Right lobe of liver (tissue), 6 donors: ENCODE data around the gene C4orf46. TPM values are rescaled to one million over a fixed set of nuclear protein-coding genes. Genes with fewer than 3 reads are reported as not detected.

Experiments
- ATAC-seq, 4 donors: fragments of 200-7000 bp; cut with Tn5 transposase; one replicate each; pipeline ENCODE4 v1.9.1; 2020; ENCODE audit warnings: mild to moderate bottlenecking in 4 of 4, moderate library complexity in 4 of 4
- DNase-seq, 3 donors: peaks; one replicate each; pipeline ENCODE4 v3.0.0-alpha.2; 2020
- H3K27ac ChIP-seq, 3 donors: fragments of 200-600 bp; one replicate each; pipeline ENCODE4 v1.8.0; 2022
- H3K27me3 ChIP-seq, 2 donors: fragments of 200-600 bp; one replicate each; pipeline ENCODE4 v1.8.0; 2022
- H3K36me3 ChIP-seq, 4 donors: fragments of 200-600 bp; sonication (generic) in 1 of 4; one replicate each; pipeline versions ENCODE4 v1.5.1 to v1.8.0; 2017 to 2022; ENCODE audit warnings: control low read depth in 1 of 4
- H3K4me1 ChIP-seq, 4 donors: fragments of 200-600 bp; sonication (generic) in 1 of 4; one replicate each; pipeline versions ENCODE4 v1.5.1 to v1.8.0; 2017 to 2022; ENCODE audit warnings: control low read depth in 1 of 4
- H3K4me3 ChIP-seq, 3 donors: fragments of 200-600 bp; one replicate each; pipeline ENCODE4 v1.8.0; 2022
- H3K9me3 ChIP-seq, 4 donors: fragments of 200-600 bp; sonication (generic) in 1 of 4; one replicate each; pipeline versions ENCODE4 v1.5.1 to v1.8.0; 2017 to 2022; ENCODE audit warnings: control low read depth in 1 of 4
- CTCF ChIP-seq, 4 donors: fragments of 200-600 bp in 3 of 4; fragments of 450-650 bp in 1 of 4; IDR thresholded peaks; one replicate each; pipeline versions ENCODE4 v1.5.1 to v1.8.0; 2016 to 2022; ENCODE audit warnings: antibody characterized with exemption in 4 of 4, mild to moderate bottlenecking in 2 of 4
- POLR2A ChIP-seq: fragments of 450-650 bp; IDR thresholded peaks from one replicate; pipeline ENCODE4 v1.6.1; 2017; ENCODE audit warnings: antibody characterized with exemption, mild to moderate bottlenecking
- WGBS: methylation state at CpG from one replicate; pipeline ENCODE4 v1.1.6; 2018; ENCODE audit warnings: low coverage, low lambda C conversion rate; ENCODE audit not compliant: insufficient coverage; ENCODE audit errors: missing lambda C conversion rate; 5-methylcytosine and 5-hydroxymethylcytosine counted together
- intact Hi-C, 2 donors: fragments of 100-400 bp; cut with DNase I; formaldehyde crosslinking; loops; one replicate each; pipeline versions ENCODE4 v1.11.2 to v1.14.1; 2022
- total RNA-seq, 6 experiments: library from RNA; depleted of rRNA in 2 of 6; stranded (reverse); fragments of >200 nt in 2 of 6; fragmentation: NEBNext Ultra II Directional in 3 of 6; extraction: Animal tissue kit (Norgen Biotek cat#: 25700) in 3 of 6; gene quantifications; one replicate each; pipeline versions ENCODE4 v1.1.0 to v1.2.4, GENCODE V29; 2016 to 2023
- donor health status: DM: no; HTN: yes; CAD: no.
- donor health status: DM: no; HTN: no; CAD: no.
- donor health status: DM: no; HTN: no; CAD: no.
- donor health status: DM: no; HTN: yes; CAD: no.
- donor health status: DM: no; HTN: yes; CAD: no.

Gene C4orf46
- total RNA-seq, 6 experiments from 2014 or later = 0.54 to 2.8 (median 0.92) TPM

- ATAC-seq (no peak), DNase-seq (no peak)
- no peaks in the 10 kb centered on the region for H3K4me1 ChIP-seq
- intact Hi-C loops = no loop called here
- no peaks in the 10 kb centered on the region for H3K27me3 ChIP-seq
- TF ChIP-seq CTCF (IDR thresholded peaks at IDR 0.05) (no peak), POLR2A (no peak)
- H3K4me3 ChIP-seq = no peak overlapping the region
- 92% methylated on average over 3 of the region's 4 CpGs for WGBS
- H3K9me3 ChIP-seq = no peaks in the 10 kb centered on the region
- peaks cover 0 to 50% (median 23%) of the 10 kb centered on the region in 4 donors for H3K36me3 ChIP-seq
- no peak overlapping the region for H3K27ac ChIP-seq
Observed at GRCh38 chr4:158704274-158704673, 32.6 kb upstream of the C4orf46 start.

GRCh38 chr4:158688813-158689212, 17.1 kb upstream of the C4orf46 start:
- no peaks in the 10 kb centered on the region for H3K4me1 ChIP-seq
- DNase-seq (no peak), ATAC-seq (no peak)
- TF ChIP-seq CTCF (IDR thresholded peaks at IDR 0.05) (no peak), POLR2A (no peak)
- no peak overlapping the region for H3K27ac ChIP-seq
- 71% methylated on average over 1 of the region's 1 CpG for WGBS
- H3K27me3 ChIP-seq = no peaks in the 10 kb centered on the region
- H3K4me3 ChIP-seq = no peak overlapping the region
- H3K9me3 ChIP-seq = no peaks in the 10 kb centered on the region
- peaks cover 0 to 53% (median 26%) of the 10 kb centered on the region in 4 donors for H3K36me3 ChIP-seq
- intact Hi-C loops = no loop called here

GRCh38 chr4:158682066-158682465, 10.4 kb upstream of the C4orf46 start:
- no peak for TF ChIP-seq POLR2A
- TF ChIP-seq CTCF (IDR thresholded peaks at IDR 0.05) = no peak
- Histone ChIP-seq H3K9me3 (no peaks in the 10 kb centered on the region), H3K27me3 (no peaks in the 10 kb centered on the region), H3K27ac (no peak overlapping the region), H3K36me3 (peaks cover 0 to 57% (median 21%) of the 10 kb centered on the region in 4 donors), H3K4me3 (no peak overlapping the region), H3K4me1 (peaks cover 0 to 5% (median 0%) of the 10 kb centered on the region in 4 donors)
- intact Hi-C loops = no loop called here
- ATAC-seq (no peak), DNase-seq (no peak)
- WGBS = 26% methylated on average over 2 of the region's 2 CpGs

GRCh38 chr4:158681629-158682028, 9.9 kb upstream of the C4orf46 start:
- WGBS = 50% methylated on average over 1 of the region's 1 CpG
- no peak for DNase-seq
- Histone ChIP-seq H3K4me3 (no peak overlapping the region), H3K27ac (no peak overlapping the region), H3K36me3 (peaks cover 0 to 53% (median 21%) of the 10 kb centered on the region in 4 donors), H3K4me1 (peaks cover 0 to 8% (median 0%) of the 10 kb centered on the region in 4 donors), H3K9me3 (no peaks in the 10 kb centered on the region), H3K27me3 (no peaks in the 10 kb centered on the region)
- no peak for ATAC-seq
- intact Hi-C loops = no loop called here
- TF ChIP-seq POLR2A (no peak), CTCF (IDR thresholded peaks at IDR 0.05) (no peak)

- peaks cover 0 to 33% (median 8%) of the 10 kb centered on the region in 4 donors for H3K36me3 ChIP-seq
- WGBS = 86% methylated on average over 2 of the region's 2 CpGs
- H3K27ac ChIP-seq = no peak overlapping the region
- TF ChIP-seq POLR2A (no peak), CTCF (IDR thresholded peaks at IDR 0.05) (no peak)
- DNase-seq = no peak
- intact Hi-C loops = no loop called here
- H3K4me3 ChIP-seq = no peak overlapping the region
- H3K27me3 ChIP-seq = no peaks in the 10 kb centered on the region
- H3K9me3 ChIP-seq = no peaks in the 10 kb centered on the region
- peaks cover 0 to 15% (median 0%) of the 10 kb centered on the region in 4 donors for H3K4me1 ChIP-seq
- ATAC-seq = no peak
Observed at GRCh38 chr4:158678767-158679166, 7.1 kb upstream of the C4orf46 start.
